PC-9 (cell line): ENCODE measurements around the gene CPTP. TPM values are rescaled to one million over a fixed set of nuclear protein-coding genes. Genes with fewer than 3 reads are reported as not detected.

Experiments used
- BruUV-seq: library from RNA; stranded (reverse); fragments of 400-500 nt; replicated peaks from 2 replicates; lab custom pipeline; 2021; lab: Mats Ljungman, UMichigan
- CTCF ChIA-PET: fragments of 300-600 bp; sonication (Branson Sonifier 250); formaldehyde crosslinking; loops from one replicate; lab custom pipeline; 2022; ENCODE audit warnings: antibody characterized with exemption; lab: Charles Lee
- POLR2A ChIA-PET: fragments of 300-600 bp; sonication (Branson Sonifier 250); formaldehyde crosslinking; loops from one replicate; lab custom pipeline; 2022; ENCODE audit warnings: antibody characterized with exemption; ENCODE audit not compliant: unreplicated experiment; lab: Charles Lee
- DNase-seq, 2 experiments: peaks; one replicate each; pipeline versions ENCODE4 v3.0.0 to v3.0.0-alpha.2; 2015 to 2022; ENCODE audit warnings: mixed read lengths in 1 of 2
- H2AFZ ChIP-seq: fragments of 200-600 bp; sonication (generic); 2 replicates; pipeline ENCODE4 v1.8.1; 2017; ENCODE audit warnings: antibody characterized with exemption
- H3F3A ChIP-seq: fragments of 200-600 bp; sonication (generic); 2 replicates; pipeline ENCODE4 v1.8.1; 2017; ENCODE audit warnings: antibody characterized with exemption, mild to moderate bottlenecking, low read depth; ENCODE audit not compliant: insufficient read depth
- H3K27ac ChIP-seq: fragments of 200-600 bp; sonication (generic); 2 replicates; pipeline ENCODE4 v1.6.1; 2016; ENCODE audit warnings: mixed run types
- H3K27me3 ChIP-seq: fragments of 200-600 bp; sonication (generic); 2 replicates; pipeline ENCODE4 v1.6.1; 2016; ENCODE audit warnings: low read depth, mixed run types; ENCODE audit not compliant: insufficient read depth
- H3K36me3 ChIP-seq: fragments of 200-600 bp; sonication (generic); 2 replicates; pipeline ENCODE4 v1.6.1; 2016; ENCODE audit warnings: low read depth, mixed run types
- H3K4me1 ChIP-seq: fragments of 200-600 bp; sonication (generic); replicated peaks from 2 replicates; pipeline ENCODE4 v1.6.1; 2016; ENCODE audit warnings: mixed run types; ENCODE audit not compliant: insufficient read depth
- H3K4me2 ChIP-seq: fragments of 200-600 bp; sonication (generic); 2 replicates; pipeline ENCODE4 v1.6.1; 2017; ENCODE audit warnings: mixed run types
- H3K4me3 ChIP-seq: fragments of 200-600 bp; sonication (generic); 2 replicates; pipeline ENCODE4 v1.6.1; 2016; ENCODE audit warnings: mixed run types
- H3K79me2 ChIP-seq: fragments of 200-600 bp; sonication (generic); 2 replicates; pipeline ENCODE4 v1.6.1; 2017; ENCODE audit warnings: low read depth, mixed run types
- H3K9me2 ChIP-seq: fragments of 200-600 bp; sonication (generic); 2 replicates; pipeline ENCODE4 v1.8.1; 2017; ENCODE audit warnings: mild to moderate bottlenecking; ENCODE audit not compliant: insufficient read depth
- H3K9me3 ChIP-seq: fragments of 200-600 bp; sonication (generic); 2 replicates; pipeline ENCODE4 v1.8.1; 2016; ENCODE audit warnings: low read depth; ENCODE audit not compliant: insufficient read depth
- H4K20me1 ChIP-seq: fragments of 200-600 bp; sonication (generic); 2 replicates; pipeline ENCODE4 v1.8.1; 2017; ENCODE audit not compliant: insufficient read depth
- EZH2 ChIP-seq: fragments of 200-600 bp; sonication (generic); IDR thresholded peaks from 2 replicates; pipeline ENCODE4 v1.8.0; 2017; ENCODE audit warnings: antibody characterized with exemption, low read depth
- intact Hi-C: fragments of 100-400 bp; cut with micrococcal nuclease; formaldehyde crosslinking; loops from one replicate; pipeline ENCODE4 v1.10.0; 2022; ENCODE audit not compliant: unreplicated experiment
- total RNA-seq: library from RNA; stranded (reverse); gene quantifications from 2 replicates; pipeline ENCODE4 v1.2.3, GENCODE V29; 2021
- TF ChIP-seq, protein P1 (sequence below): fragments of 200-600 bp; sonication (generic); conservative IDR thresholded peaks from 2 replicates; pipeline ENCODE4 v1.6.1; 2017; ENCODE audit warnings: mixed run types, antibody characterized with exemption, mild to moderate bottlenecking, moderate library complexity

Gene CPTP
- total RNA-seq, 1 experiment from 2014 or later = 33.7 TPM

DNA sequence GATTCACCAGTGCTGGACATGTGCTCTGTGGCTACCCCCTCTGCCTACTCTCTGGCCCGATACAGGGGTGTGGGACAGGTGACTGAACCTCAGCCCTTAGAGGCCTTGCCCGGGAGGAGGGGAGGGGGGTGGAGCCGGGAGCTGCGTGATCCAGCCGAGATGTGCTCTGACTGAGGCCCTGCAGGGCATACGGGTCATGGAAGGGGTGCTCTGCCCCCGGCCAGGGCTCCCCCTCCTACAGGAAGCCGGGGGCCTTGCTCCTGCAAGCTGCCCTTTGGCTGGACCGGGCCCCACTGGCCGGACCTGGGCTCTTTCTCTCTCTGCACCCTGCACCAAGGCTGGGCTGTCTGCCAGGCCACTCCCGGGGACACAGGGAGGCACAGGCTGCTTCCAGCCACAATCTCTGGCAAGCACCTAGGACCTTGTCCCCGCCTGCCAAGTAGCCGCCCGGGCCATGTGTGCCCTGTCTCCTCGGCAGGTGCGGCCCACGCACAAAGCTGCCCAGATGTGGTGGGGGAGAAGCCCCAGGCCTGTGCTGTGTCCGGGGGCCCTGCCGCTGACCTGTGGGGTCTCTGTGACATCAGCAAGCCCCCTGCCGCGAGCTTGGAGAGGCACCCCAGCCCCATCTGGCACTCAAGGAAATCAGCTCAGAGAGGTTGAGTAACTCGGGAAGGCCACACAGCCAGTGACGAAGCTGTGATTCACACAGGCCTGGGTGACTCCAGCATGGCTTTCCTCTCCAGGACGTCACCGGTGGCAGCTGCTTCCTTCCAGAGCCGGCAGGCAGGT, 42.9 kb upstream of the CPTP start:
- Histone ChIP-seq H4K20me1 (no peaks in the 10 kb centered on the region), H3K27me3 (no peaks in the 10 kb centered on the region), H3K27ac (no peak overlapping the region), H3K4me1 (peaks cover 13% of the 10 kb centered on the region), H3F3A (peaks cover 15% of the 10 kb centered on the region; the same call in 1 of the 2 replicates), H2AFZ (no peak overlapping the region), H3K9me2 (no peaks in the 10 kb centered on the region), H3K9me3 (no peaks in the 10 kb centered on the region), H3K79me2 (no peaks in the 10 kb centered on the region), H3K36me3 (no peaks in the 10 kb centered on the region), H3K4me3 (no peak overlapping the region), H3K4me2 (peak overlapping the region; percentile 37; the same call in 1 of the 2 replicates)
- peak; percentile 51 to 77 for DNase-seq
- ChIA-PET POLR2A (no interaction called here), CTCF (interaction anchor here (0.6 to 0.8 kb wide), 2 partner anchors 7 to 9 kb away, joined by 3 to 7 read pairs; no protein-coding TSS in a partner anchor)
- BruUV-seq = no TSS peak
- intact Hi-C loops = no loop called here
- no peak for TF ChIP-seq EZH2
- TF ChIP-seq, protein P1, sequence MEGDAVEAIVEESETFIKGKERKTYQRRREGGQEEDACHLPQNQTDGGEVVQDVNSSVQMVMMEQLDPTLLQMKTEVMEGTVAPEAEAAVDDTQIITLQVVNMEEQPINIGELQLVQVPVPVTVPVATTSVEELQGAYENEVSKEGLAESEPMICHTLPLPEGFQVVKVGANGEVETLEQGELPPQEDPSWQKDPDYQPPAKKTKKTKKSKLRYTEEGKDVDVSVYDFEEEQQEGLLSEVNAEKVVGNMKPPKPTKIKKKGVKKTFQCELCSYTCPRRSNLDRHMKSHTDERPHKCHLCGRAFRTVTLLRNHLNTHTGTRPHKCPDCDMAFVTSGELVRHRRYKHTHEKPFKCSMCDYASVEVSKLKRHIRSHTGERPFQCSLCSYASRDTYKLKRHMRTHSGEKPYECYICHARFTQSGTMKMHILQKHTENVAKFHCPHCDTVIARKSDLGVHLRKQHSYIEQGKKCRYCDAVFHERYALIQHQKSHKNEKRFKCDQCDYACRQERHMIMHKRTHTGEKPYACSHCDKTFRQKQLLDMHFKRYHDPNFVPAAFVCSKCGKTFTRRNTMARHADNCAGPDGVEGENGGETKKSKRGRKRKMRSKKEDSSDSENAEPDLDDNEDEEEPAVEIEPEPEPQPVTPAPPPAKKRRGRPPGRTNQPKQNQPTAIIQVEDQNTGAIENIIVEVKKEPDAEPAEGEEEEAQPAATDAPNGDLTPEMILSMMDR = no peak

DNA sequence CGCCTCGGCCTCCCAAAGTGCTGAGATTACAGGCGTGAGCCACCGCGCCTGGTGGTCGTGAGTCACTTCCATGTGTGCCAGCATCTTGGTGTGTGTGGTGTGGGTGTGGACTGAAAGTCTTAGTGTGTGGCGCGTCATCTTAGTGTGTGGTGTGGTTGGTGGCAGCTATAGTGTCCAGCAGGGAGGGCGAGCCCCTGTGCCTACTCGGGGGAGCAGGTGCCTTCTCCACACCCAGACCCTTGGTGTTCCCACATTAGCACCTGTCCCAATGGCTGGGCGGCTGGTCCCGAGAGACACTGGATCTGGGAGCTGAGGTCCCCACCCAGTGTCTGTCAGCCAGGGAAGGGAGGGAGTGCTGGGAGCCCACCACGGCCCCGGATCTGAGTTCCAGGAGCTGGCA, 41.6 kb upstream of the CPTP start:
- TF ChIP-seq EZH2 = no peak
- TF ChIP-seq, protein P1 = no peak
- H4K20me1 ChIP-seq = no peaks in the 10 kb centered on the region
- no peak overlapping the region for H3K4me3 ChIP-seq
- no peak overlapping the region for H3K27ac ChIP-seq
- no peaks in the 10 kb centered on the region for H3K79me2 ChIP-seq
- no peaks in the 10 kb centered on the region for H3K27me3 ChIP-seq
- BruUV-seq = no TSS peak
- H3K4me1 ChIP-seq = peaks cover 13% of the 10 kb centered on the region
- H3F3A ChIP-seq = peaks cover 15% of the 10 kb centered on the region; the same call in 1 of the 2 replicates
- no peaks in the 10 kb centered on the region for H3K36me3 ChIP-seq
- H3K9me3 ChIP-seq = no peaks in the 10 kb centered on the region
- ChIA-PET POLR2A (no interaction called here), CTCF (no interaction called here)
- intact Hi-C loops = no loop called here
- no peak overlapping the region for H3K4me2 ChIP-seq
- H2AFZ ChIP-seq = no peak overlapping the region
- no peak for DNase-seq
- H3K9me2 ChIP-seq = no peaks in the 10 kb centered on the region

DNA sequence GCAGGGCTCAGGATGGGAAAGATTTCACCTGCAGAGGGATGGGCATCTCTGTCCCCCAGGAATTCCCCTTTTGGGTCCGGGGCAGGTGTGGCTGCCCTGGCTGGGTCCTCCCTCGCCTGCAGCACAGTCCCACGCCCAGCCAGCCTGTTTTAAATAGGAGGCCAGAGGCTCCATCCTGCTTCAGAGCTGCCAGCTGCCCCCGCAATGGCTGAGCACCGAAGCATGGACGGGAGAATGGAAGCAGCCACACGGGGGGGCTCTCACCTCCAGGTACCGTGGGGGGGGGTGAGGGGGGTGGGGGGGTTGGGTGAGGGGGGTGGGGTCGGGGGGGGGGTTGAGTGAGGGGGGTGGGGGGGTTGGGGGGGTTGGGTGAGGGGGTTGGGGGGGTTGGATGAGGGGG, 40.8 kb upstream of the CPTP start:
- Histone ChIP-seq H3K4me2 (no peak overlapping the region), H4K20me1 (no peaks in the 10 kb centered on the region), H3K27ac (no peak overlapping the region), H3K79me2 (no peaks in the 10 kb centered on the region), H3F3A (peaks cover 15% of the 10 kb centered on the region; the same call in 1 of the 2 replicates), H3K27me3 (no peaks in the 10 kb centered on the region), H3K4me1 (peaks cover 13% of the 10 kb centered on the region), H3K36me3 (no peaks in the 10 kb centered on the region), H3K9me2 (no peaks in the 10 kb centered on the region), H2AFZ (no peak overlapping the region), H3K4me3 (no peak overlapping the region), H3K9me3 (no peaks in the 10 kb centered on the region)
- ChIA-PET POLR2A (no interaction called here), CTCF (no interaction called here)
- intact Hi-C loops = no loop called here
- no TSS peak for BruUV-seq
- TF ChIP-seq, protein P1 = no peak
- TF ChIP-seq EZH2 = no peak
- peak; percentile 44 to 49 for DNase-seq
